ENCODE data around the gene SLC23A3. TPM values are rescaled to one million over a fixed set of nuclear protein-coding genes. Genes with fewer than 3 reads are reported as not detected.

Gene SLC23A3
- total RNA-seq, 2 experiments from 2014 or later = 2.7 to 6.7 TPM

DNA sequence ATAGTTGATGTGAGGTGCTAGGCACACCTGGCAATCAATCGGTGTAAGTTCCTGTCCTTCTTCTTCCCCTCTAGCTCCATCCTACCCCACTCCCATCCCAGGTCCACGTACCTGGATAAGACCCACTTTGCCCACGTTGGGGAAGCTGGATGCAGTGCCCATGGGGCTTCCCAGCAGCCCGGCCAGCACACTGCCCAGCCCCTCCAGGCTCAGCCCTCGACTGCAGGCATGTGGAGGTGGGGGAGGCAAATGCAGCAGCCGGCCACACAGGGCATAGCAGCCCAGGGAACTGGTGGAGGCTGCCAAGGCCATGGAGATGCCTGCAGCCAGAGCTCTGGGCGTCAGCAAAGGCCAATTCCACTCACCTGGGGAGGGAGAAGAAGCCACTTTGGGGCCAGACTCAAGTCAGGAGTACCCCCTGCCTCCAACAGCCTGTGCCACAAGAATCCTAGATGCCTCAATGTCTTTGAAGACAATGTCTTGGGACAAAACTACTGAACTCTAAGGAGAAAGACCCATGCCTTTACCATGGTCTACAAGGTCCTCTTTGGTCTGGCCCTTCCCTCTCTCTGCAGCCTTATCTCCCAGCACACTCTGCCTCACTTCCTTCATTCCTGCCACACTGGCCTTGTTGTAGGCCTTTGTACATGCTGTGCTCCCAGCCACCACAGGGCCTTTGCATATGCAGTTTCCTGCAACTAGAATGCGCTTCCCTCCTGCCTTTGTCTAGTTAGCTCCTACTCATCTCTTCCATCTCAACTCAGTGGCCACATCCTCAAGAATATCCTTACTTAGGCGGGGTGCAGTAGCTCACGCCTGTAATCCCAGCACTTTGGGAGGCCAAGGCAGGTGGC, 4.5 kb downstream of the SLC23A3 start:
- ChIA-PET CTCF (ENCODE audit: unreplicated experiment) (no interaction called here), POLR2A (interaction anchor here (0.7 to 1.5 kb wide), 2 partner anchors 41 to 138 kb away, joined by 3 to 5 read pairs; partner anchors contain the start of gene ZFAND2B)
- no peak for DNase-seq (ENCODE audit: low spot score)

DNA sequence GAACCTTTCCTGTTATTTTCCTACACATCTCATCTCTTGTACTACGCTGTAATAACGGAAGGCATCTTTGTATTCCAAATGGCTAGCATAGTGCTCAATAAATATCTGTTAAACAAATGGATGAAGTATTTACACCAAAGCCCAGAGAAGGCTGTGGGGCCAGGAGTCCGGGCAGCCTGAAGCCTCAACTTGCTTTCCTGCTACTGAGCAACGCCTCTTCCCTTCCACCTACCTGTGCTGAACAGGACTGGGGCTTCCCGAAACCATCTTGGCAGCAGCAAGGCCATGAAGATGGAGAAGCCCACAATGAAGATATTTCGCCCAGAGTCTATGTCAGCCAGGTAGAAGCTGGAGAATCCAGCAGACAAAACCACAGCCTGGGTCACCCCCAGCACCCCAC, 6.7 kb downstream of the SLC23A3 start:
- Histone ChIP-seq H3K4me2 (ENCODE audit: low read length) (no peak overlapping the region), H3K4me1 (ENCODE audit: insufficient read depth, low read length, poor library complexity, severe bottlenecking) (peaks cover 11% of the 10 kb centered on the region), H3K36me3 (ENCODE audit: insufficient read depth, low read length) (peaks cover 7% of the 10 kb centered on the region), H3K9me3 (ENCODE audit: low read length) (no peaks in the 10 kb centered on the region), H3K4me3 (ENCODE audit: low read depth, low read length, poor library complexity, severe bottlenecking) (no peak overlapping the region), H4K20me1 (ENCODE audit: insufficient read depth, low read length) (no peaks in the 10 kb centered on the region), H3K79me2 (ENCODE audit: insufficient read depth, low read depth, low read length) (peaks cover 3% of the 10 kb centered on the region; the same call in 1 of the 2 replicates), H3K27ac (ENCODE audit: low read depth, low read length, poor library complexity, severe bottlenecking) (no peak overlapping the region), H3K9me2 (ENCODE audit: insufficient read depth, low read length) (no peaks in the 10 kb centered on the region), H2AFZ (ENCODE audit: low read length) (no peak overlapping the region)
- ChIA-PET POLR2A (no interaction called here), CTCF (ENCODE audit: unreplicated experiment) (interaction anchor here (1.0 kb wide), 1 partner anchor 13 kb away, joined by 4 read pairs; the partner anchor contains the start of gene CNPPD1)
- intact Hi-C loops (cut with micrococcal nuclease; ENCODE audit: unreplicated experiment) = no loop called here
- TF ChIP-seq, protein P1, sequence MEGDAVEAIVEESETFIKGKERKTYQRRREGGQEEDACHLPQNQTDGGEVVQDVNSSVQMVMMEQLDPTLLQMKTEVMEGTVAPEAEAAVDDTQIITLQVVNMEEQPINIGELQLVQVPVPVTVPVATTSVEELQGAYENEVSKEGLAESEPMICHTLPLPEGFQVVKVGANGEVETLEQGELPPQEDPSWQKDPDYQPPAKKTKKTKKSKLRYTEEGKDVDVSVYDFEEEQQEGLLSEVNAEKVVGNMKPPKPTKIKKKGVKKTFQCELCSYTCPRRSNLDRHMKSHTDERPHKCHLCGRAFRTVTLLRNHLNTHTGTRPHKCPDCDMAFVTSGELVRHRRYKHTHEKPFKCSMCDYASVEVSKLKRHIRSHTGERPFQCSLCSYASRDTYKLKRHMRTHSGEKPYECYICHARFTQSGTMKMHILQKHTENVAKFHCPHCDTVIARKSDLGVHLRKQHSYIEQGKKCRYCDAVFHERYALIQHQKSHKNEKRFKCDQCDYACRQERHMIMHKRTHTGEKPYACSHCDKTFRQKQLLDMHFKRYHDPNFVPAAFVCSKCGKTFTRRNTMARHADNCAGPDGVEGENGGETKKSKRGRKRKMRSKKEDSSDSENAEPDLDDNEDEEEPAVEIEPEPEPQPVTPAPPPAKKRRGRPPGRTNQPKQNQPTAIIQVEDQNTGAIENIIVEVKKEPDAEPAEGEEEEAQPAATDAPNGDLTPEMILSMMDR (conservative IDR thresholded peaks at IDR 0.05; ENCODE audit: low read length) = no peak
- TF ChIP-seq EZH2phosphoT487 (IDR thresholded peaks at IDR 0.05; ENCODE audit: borderline replicate concordance, low read depth, low read length) = no peak
- DNase-seq (ENCODE audit: low spot score) = no peak
- BruUV-seq (replicated peaks) = no TSS peak

More for the DNA sequence above, 4.5 kb downstream of the SLC23A3 start:
- Histone ChIP-seq H3K4me2 (ENCODE audit: low read length) (no peak overlapping the region), H3K4me1 (ENCODE audit: insufficient read depth, low read length, poor library complexity, severe bottlenecking) (peaks cover 6% of the 10 kb centered on the region), H3K36me3 (ENCODE audit: insufficient read depth, low read length) (peaks cover 7% of the 10 kb centered on the region), H3K4me3 (ENCODE audit: low read depth, low read length, poor library complexity, severe bottlenecking) (no peak overlapping the region), H3K79me2 (ENCODE audit: insufficient read depth, low read depth, low read length) (no peaks in the 10 kb centered on the region), H3K9me2 (ENCODE audit: insufficient read depth, low read length) (no peaks in the 10 kb centered on the region), H4K20me1 (ENCODE audit: insufficient read depth, low read length) (no peaks in the 10 kb centered on the region), H3K9me3 (ENCODE audit: low read length) (no peaks in the 10 kb centered on the region), H3K27ac (ENCODE audit: low read depth, low read length, poor library complexity, severe bottlenecking) (no peak overlapping the region), H2AFZ (ENCODE audit: low read length) (no peak overlapping the region)
- intact Hi-C loops (cut with micrococcal nuclease; ENCODE audit: unreplicated experiment) = no loop called here
- no peak for TF ChIP-seq EZH2phosphoT487 (IDR thresholded peaks at IDR 0.05; ENCODE audit: borderline replicate concordance, low read depth, low read length)
- TF ChIP-seq, protein P1 (conservative IDR thresholded peaks at IDR 0.05; ENCODE audit: low read length) = no peak
- no TSS peak for BruUV-seq (replicated peaks)

DNA sequence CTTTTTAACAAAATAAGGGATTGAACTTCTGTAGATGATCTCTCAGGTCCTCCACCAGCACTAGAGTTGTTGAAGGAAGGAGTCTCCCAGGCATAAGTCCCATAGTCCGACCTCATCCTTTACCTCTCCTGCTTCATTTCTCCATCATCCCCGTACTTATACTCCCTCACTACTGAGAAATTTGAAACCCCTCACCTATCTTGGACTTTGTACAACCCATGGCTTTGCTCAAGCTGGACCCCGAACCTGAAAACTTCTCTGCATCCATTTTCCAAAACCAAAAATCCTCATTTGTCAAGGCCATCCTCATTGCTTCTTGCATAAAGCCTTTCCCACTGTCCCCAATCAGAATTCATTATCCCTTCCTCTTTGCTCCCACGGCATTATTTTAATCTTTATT, 8.7 kb downstream of the SLC23A3 start:
- Histone ChIP-seq H3K4me2 (ENCODE audit: low read length) (peak overlapping the region; percentile 80), H3K27ac (ENCODE audit: low read depth, low read length, poor library complexity, severe bottlenecking) (peak overlapping the region; percentile 68), H4K20me1 (ENCODE audit: insufficient read depth, low read length) (no peaks in the 10 kb centered on the region), H3K36me3 (ENCODE audit: insufficient read depth, low read length) (no peaks in the 10 kb centered on the region; the same call in 1 of the 2 replicates), H3K79me2 (ENCODE audit: insufficient read depth, low read depth, low read length) (peaks cover 3% of the 10 kb centered on the region; the same call in 1 of the 2 replicates), H2AFZ (ENCODE audit: low read length) (peak overlapping the region; percentile 63; the same call in 1 of the 2 replicates), H3K9me3 (ENCODE audit: low read length) (no peaks in the 10 kb centered on the region), H3K9me2 (ENCODE audit: insufficient read depth, low read length) (no peaks in the 10 kb centered on the region), H3K4me1 (ENCODE audit: insufficient read depth, low read length, poor library complexity, severe bottlenecking) (peaks cover 11% of the 10 kb centered on the region), H3K4me3 (ENCODE audit: low read depth, low read length, poor library complexity, severe bottlenecking) (peak overlapping the region; percentile 73)
- ChIA-PET POLR2A (no interaction called here), CTCF (ENCODE audit: unreplicated experiment) (no interaction called here)
- TF ChIP-seq, protein P1 (conservative IDR thresholded peaks at IDR 0.05; ENCODE audit: low read length) = no peak
- no peak for TF ChIP-seq EZH2phosphoT487 (IDR thresholded peaks at IDR 0.05; ENCODE audit: borderline replicate concordance, low read depth, low read length)
- intact Hi-C loops (cut with micrococcal nuclease; ENCODE audit: unreplicated experiment) = no loop called here
- BruUV-seq (replicated peaks) = no TSS peak
- DNase-seq (ENCODE audit: low spot score) = no peak

Measured in OCI-LY7 (cell line).